Measurements from ENCODE around the gene CENPE. TPM values are rescaled to one million over a fixed set of nuclear protein-coding genes. Genes with fewer than 3 reads are reported as not detected.

Gene CENPE
- total RNA-seq, 1 donor from 2014 or later, result 95.2 TPM

DNA sequence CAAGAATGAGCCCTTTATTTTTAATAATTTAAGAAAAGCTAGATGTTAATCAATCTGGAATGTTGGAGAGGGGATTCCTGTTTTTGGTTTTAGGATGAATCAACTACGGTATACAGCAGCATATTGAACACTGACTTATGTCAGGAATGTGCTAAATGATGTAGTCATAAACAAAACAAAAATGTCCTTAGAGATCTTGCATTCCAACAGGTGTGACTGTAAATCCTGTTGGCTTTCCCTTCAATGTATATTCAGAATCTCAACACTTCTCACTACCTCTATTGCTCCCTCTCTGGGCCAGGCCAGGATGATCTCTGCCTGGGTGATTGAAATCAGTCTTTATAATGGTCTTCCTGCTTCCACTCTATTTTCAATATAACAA lies 60.7 kb downstream of the CENPE start:
- Histone ChIP-seq H3K4me2 (no peak overlapping the region), H2AFZ (replicated peaks) (no peak overlapping the region)

DNA sequence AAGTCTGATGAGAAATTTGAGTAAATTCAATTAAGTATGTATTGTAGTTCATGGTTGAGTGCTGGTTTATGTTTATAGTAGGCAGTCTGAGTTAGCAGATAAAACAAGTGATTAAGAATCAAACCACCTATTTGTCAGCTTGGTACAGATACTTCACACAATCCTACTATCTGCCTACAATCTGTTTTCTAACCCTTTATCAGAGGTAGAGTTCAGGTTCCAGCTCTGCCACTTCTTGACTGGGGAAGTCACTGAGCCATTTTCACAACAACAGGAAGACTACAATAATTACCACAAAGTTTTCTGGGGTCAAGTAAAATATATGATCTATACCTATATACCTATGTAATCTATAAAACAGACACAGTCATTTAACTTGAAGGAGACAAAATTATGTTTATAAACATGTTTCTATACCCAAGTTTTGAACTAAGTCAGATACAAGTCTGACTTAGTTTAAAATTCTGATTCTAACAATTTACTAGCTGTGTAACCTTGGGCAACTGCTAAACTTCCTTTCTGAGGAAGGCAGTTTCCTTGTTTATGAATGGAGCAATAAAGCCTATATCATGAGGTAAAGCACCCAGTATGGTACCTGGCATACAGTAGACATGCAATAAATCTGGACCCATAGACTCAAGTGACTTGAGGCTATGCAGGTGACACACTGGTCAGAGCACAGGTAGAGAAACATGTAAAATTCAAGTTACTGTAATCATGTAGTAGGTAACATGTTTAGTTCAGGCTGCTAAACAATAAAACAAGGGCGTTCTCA lies 61.3 kb downstream of the CENPE start:
- Histone ChIP-seq H4K20me1 (ENCODE audit: low read depth) (no peaks in the 10 kb centered on the region), H3K36me3 (peaks cover 56% of the 10 kb centered on the region), H3K27me3 (no peaks in the 10 kb centered on the region), H3K27ac (no peak overlapping the region), H3K9me3 (ENCODE audit: low read depth) (no peaks in the 10 kb centered on the region), H3K79me2 (ENCODE audit: low read depth) (no peaks in the 10 kb centered on the region), H3K9ac (no peak overlapping the region), H3K4me2 (no peak overlapping the region), H3K4me1 (no peaks in the 10 kb centered on the region), H3F3A (ENCODE audit: low read depth) (no peaks in the 10 kb centered on the region), H3K4me3 (no peak overlapping the region), H2AFZ (replicated peaks) (no peak overlapping the region)
- peaks cover 37% of the 10 kb centered on the region for H3K36me3 Mint-ChIP-seq
- TF ChIP-seq EZH2phosphoT487 (IDR thresholded peaks at IDR 0.05), result no peak
- TF ChIP-seq, protein P1, sequence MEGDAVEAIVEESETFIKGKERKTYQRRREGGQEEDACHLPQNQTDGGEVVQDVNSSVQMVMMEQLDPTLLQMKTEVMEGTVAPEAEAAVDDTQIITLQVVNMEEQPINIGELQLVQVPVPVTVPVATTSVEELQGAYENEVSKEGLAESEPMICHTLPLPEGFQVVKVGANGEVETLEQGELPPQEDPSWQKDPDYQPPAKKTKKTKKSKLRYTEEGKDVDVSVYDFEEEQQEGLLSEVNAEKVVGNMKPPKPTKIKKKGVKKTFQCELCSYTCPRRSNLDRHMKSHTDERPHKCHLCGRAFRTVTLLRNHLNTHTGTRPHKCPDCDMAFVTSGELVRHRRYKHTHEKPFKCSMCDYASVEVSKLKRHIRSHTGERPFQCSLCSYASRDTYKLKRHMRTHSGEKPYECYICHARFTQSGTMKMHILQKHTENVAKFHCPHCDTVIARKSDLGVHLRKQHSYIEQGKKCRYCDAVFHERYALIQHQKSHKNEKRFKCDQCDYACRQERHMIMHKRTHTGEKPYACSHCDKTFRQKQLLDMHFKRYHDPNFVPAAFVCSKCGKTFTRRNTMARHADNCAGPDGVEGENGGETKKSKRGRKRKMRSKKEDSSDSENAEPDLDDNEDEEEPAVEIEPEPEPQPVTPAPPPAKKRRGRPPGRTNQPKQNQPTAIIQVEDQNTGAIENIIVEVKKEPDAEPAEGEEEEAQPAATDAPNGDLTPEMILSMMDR (IDR thresholded peaks at IDR 0.05), result no peak
- TF ChIP-seq EZH2 (IDR thresholded peaks at IDR 0.05), result no peak
- no peaks in the 10 kb centered on the region for H3K27me3 Mint-ChIP-seq (ENCODE audit: insufficient read depth, low read depth)
- no peak overlapping the region for H3K27ac Mint-ChIP-seq
- H3K9me3 Mint-ChIP-seq, result no peaks in the 10 kb centered on the region
- DNase-seq (ENCODE audit: low spot score), result no peak
- H3K4me3 Mint-ChIP-seq, result no peak overlapping the region
- H3K4me1 Mint-ChIP-seq, result no peaks in the 10 kb centered on the region

More for the DNA sequence above, 60.7 kb downstream of the CENPE start:
- H4K20me1 ChIP-seq (ENCODE audit: low read depth), result no peaks in the 10 kb centered on the region
- no peaks in the 10 kb centered on the region for H3K79me2 ChIP-seq (ENCODE audit: low read depth)
- H3K27me3 ChIP-seq, result no peaks in the 10 kb centered on the region
- no peaks in the 10 kb centered on the region for H3K4me1 ChIP-seq
- Mint-ChIP-seq H3K27me3 (ENCODE audit: insufficient read depth, low read depth) (no peaks in the 10 kb centered on the region), H3K4me3 (no peak overlapping the region), H3K4me1 (no peaks in the 10 kb centered on the region), H3K9me3 (no peaks in the 10 kb centered on the region), H3K27ac (no peak overlapping the region), H3K36me3 (peaks cover 33% of the 10 kb centered on the region)
- peaks cover 54% of the 10 kb centered on the region for H3K36me3 ChIP-seq
- H3F3A ChIP-seq (ENCODE audit: low read depth), result no peaks in the 10 kb centered on the region
- H3K9me3 ChIP-seq (ENCODE audit: low read depth), result no peaks in the 10 kb centered on the region
- no peak overlapping the region for H3K9ac ChIP-seq
- no peak for DNase-seq (ENCODE audit: low spot score)
- TF ChIP-seq EZH2 (IDR thresholded peaks at IDR 0.05) (no peak), EZH2phosphoT487 (IDR thresholded peaks at IDR 0.05) (no peak)
- TF ChIP-seq, protein P1 (IDR thresholded peaks at IDR 0.05), result no peak
- H3K4me3 ChIP-seq, result no peak overlapping the region
- H3K27ac ChIP-seq, result no peak overlapping the region

DNA sequence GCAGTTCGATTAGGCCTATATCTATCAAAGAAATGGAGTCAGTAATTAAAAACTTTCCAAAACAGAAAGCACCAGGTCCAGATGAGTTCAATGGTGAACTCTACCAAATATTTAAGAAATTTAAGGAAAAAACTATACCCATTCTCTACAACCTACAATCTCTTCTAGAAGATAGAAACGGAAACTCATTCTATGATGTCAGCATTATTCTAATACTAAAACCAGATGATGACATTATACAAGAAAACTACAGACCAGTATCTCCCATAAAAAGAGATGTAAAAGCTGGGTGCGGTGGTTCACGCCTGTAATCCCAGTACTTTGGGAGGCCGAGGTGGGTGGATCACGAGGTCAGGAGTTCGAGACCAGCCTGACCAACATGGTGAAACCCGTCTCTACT lies 69.0 kb downstream of the CENPE start:
- H3K4me1 ChIP-seq, result no peaks in the 10 kb centered on the region
- no peak for TF ChIP-seq EZH2 (IDR thresholded peaks at IDR 0.05)
- TF ChIP-seq EZH2phosphoT487 (IDR thresholded peaks at IDR 0.05), result no peak
- TF ChIP-seq, protein P1 (IDR thresholded peaks at IDR 0.05), result no peak
- Mint-ChIP-seq H3K9me3 (peaks cover 10% of the 10 kb centered on the region), H3K27ac (no peak overlapping the region), H3K27me3 (ENCODE audit: insufficient read depth, low read depth) (no peaks in the 10 kb centered on the region), H3K4me1 (no peaks in the 10 kb centered on the region), H3K36me3 (peaks cover 50% of the 10 kb centered on the region), H3K4me3 (no peak overlapping the region)
- peaks cover 7% of the 10 kb centered on the region for H3K9me3 ChIP-seq (ENCODE audit: low read depth)
- no peak overlapping the region for H3K4me3 ChIP-seq
- H3K27me3 ChIP-seq, result no peaks in the 10 kb centered on the region
- H3K79me2 ChIP-seq (ENCODE audit: low read depth), result peaks cover 5% of the 10 kb centered on the region
- no peak overlapping the region for H3K27ac ChIP-seq
- H3F3A ChIP-seq (ENCODE audit: low read depth), result no peaks in the 10 kb centered on the region
- peaks cover 37% of the 10 kb centered on the region for H3K36me3 ChIP-seq
- H3K9ac ChIP-seq, result no peak overlapping the region
- no peak overlapping the region for H2AFZ ChIP-seq (replicated peaks)
- no peak overlapping the region for H3K4me2 ChIP-seq
- no peak for DNase-seq (ENCODE audit: low spot score)
- H4K20me1 ChIP-seq (ENCODE audit: low read depth), result no peaks in the 10 kb centered on the region

Measured in neural progenitor cell (in vitro differentiated cells).